ENCODE results near the gene ZMYM2.

Gene ZMYM2

DNA sequence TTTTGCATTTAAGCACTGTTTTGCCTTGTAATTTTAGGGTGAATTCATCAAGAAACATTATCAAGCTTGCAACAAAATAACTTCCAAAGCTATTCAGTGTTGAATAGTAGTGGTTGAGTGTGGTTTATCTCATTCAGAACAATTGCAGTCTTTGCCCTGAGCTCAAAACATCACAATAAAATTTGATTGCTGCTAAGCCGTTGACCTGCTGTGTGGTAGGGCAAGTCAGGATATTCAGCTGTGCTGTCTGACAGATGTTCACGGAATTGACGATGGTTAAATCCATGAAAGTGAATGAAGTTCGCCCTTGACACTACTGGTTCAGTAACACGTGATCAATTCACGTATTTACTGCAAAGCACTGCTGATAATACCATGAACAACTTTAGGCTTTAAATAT is 135.4 kb downstream of the ZMYM2 start:
- H3K4me3 ChIP-seq (ENCODE audit: control insufficient read depth, low read depth, low read length), result no peak overlapping the region
- no peak for TF ChIP-seq CTCF (IDR thresholded peaks at IDR 0.05; ENCODE audit: control insufficient read depth, insufficient read depth, low read depth, low read length, missing control alignments)
- no peak for DNase-seq (ENCODE audit: low read depth)

DNA sequence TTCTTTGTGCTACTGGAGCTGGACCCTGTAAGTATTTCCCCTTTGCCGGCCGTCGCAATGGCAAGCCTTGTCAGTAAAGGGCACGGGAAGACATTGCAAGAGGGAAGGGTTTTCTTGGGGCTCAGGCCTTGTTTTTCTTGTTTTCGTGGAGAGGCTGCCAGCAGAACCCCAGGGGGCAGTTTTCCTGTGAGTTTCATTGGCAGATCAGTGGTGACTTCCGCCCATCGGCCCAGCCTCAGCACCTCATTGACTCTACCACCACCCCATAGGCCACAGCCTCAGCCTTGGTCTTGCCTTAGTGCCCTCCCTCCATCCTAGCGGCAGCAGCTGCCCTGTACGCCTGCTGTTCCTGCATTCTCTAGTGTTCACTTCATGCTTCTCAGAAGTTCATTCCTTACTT is 140.8 kb downstream of the ZMYM2 start:
- DNase-seq (ENCODE audit: low read depth), result no peak
- TF ChIP-seq CTCF (IDR thresholded peaks at IDR 0.05; ENCODE audit: control insufficient read depth, insufficient read depth, low read depth, low read length, missing control alignments), result no peak
- H3K4me3 ChIP-seq (ENCODE audit: control insufficient read depth, low read depth, low read length), result no peak overlapping the region

DNA sequence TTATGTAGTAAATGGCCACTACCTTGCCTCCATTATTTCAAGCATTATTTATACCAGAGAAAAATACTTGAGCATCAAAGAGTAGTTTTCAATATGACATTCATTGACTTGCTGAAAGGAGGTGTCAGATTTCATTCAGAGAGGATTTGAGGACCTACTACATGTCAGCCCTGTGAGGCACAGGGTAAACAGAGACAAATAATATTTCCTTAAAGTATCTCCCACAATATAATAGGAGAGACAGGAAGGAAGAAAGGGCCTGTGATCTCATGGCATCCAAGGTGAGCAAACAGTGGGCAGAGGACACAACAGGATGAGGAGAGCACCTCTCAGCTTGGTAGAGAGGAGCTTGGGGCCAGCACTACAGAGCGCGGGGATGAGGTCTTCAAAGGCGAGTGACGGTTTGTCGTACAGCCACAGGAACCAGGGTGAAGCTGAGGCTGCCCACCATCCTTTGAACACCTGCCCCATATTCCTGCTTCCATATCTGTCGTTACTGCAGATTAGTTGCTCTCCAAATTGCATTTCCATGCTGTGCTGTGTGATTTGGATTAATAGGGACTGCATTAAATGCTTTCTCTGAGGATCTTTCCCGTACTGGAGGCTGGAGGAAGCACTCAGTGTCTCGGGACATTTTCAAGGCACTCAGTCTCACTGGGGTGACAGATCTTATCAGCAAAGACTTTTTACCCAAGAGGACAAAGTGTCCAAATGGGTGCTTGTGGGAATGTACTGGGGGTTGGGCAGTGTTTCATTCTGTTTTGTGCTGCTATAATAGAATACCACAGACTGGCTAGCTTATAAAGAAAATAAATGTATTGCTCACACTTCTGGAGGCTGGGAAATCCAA is 143.2 kb downstream of the ZMYM2 start:
- DNase-seq (ENCODE audit: low read depth), result no peak
- no peak overlapping the region for H3K4me3 ChIP-seq (ENCODE audit: control insufficient read depth, low read depth, low read length)
- TF ChIP-seq CTCF (IDR thresholded peaks at IDR 0.05; ENCODE audit: control insufficient read depth, insufficient read depth, low read depth, low read length, missing control alignments), result no peak

DNA sequence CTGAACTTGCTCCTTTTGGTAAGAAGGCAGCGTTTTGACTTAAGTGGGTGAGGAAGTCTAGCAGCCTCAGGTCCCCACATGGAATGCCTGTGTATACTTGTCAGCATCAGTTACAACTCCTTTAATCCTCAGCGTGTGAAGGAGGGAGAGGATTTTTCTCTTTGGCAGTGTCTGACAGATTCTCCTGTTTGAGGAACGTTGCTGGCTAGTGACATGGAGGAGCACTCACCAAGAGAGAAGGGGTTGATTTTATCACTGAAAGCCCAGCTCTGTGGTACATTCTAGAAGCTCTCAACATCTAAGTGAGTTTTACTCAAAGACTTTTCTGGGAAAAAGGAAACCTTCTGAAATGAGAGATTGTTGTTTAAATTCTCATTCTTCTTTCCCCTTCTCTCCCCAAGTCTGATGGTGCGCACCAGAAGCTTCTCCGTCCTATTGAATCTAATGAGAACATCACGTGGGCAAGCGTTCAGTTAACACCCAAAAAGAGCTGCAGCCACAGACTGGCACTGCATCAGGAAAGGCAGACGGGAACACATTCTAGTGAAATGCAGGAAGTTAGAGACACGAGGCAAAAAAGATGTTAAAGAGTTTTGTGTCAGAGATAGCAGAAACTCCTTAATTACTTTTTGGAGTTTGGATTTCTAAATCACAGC is 144.1 kb downstream of the ZMYM2 start:
- H3K4me3 ChIP-seq (ENCODE audit: control insufficient read depth, low read depth, low read length), result no peak overlapping the region
- no peak for TF ChIP-seq CTCF (IDR thresholded peaks at IDR 0.05; ENCODE audit: control insufficient read depth, insufficient read depth, low read depth, low read length, missing control alignments)
- no peak for DNase-seq (ENCODE audit: low read depth)

DNA sequence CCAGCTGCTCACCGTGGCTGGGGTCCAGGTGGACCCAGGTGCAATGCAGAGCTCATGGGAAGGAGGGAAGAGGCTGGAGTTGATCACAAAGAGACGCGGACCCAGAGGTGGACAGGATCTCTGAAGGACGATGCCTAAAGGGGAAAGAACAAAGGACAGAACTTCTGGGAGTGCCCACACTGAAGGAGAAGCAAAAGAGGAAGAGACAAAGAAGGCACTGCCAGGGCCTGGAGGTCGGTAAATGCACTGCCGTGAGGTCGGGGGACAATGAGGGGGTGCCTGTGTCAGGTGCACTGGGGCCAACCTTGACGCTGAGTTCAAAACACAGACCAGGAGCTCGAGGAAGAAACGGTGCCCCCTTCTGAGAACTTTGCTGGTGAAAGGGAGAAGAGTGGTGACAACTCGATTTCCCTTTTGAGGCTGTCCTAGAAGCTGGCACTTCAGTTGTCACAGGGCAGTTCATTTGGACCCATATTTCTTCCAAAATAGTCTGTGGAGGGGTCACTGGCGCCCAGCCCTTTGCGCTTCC is 146.7 kb downstream of the ZMYM2 start:
- H3K4me3 ChIP-seq (ENCODE audit: control insufficient read depth, low read depth, low read length), result no peak overlapping the region
- DNase-seq (ENCODE audit: low read depth), result no peak
- TF ChIP-seq CTCF (IDR thresholded peaks at IDR 0.05; ENCODE audit: control insufficient read depth, insufficient read depth, low read depth, low read length, missing control alignments), result no peak

DNA sequence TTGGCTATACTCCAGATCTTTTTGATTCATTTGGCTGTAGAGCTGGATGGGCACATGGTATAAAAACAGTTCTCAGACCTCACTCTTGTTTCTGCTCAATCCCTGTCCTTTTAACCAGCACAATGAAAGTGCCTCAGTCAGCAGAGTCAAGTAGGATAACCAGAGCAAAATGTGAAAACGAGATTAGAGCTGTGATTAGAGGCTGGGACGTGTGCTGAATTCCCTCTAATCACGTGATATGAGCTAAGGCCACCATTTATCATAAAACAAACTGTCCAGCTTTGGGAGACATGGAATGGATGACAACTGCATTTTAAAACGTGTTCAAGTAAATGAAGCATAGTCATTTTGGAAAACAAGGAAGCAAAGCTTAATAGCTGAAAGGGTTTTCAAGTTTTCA is 148.2 kb downstream of the ZMYM2 start:
- no peak for DNase-seq (ENCODE audit: low read depth)
- H3K4me3 ChIP-seq (ENCODE audit: control insufficient read depth, low read depth, low read length), result no peak overlapping the region
- no peak for TF ChIP-seq CTCF (IDR thresholded peaks at IDR 0.05; ENCODE audit: control insufficient read depth, insufficient read depth, low read depth, low read length, missing control alignments)

Data from AG09309 (cell line).